ENCODE data around the gene CAGE1.

GRCh38 chr6:7406743-7407142 lies 17.2 kb upstream of the CAGE1 start:
- TF ChIP-seq CTCF (IDR thresholded peaks at IDR 0.05 in 4 of 5, conservative IDR thresholded peaks at IDR 0.05 in 1 of 5) (no peak), POLR2A (IDR thresholded peaks at IDR 0.05) (no peak)
